Omental fat pad (tissue), 4 donors: ENCODE data around the gene NAV2. TPM values are rescaled to one million over a fixed set of nuclear protein-coding genes. Genes with fewer than 3 reads are reported as not detected.

Source experiments
- ATAC-seq: fragments of 150-250 bp; one replicate; pipeline ENCODE4 v1.9.1; 2016; ENCODE audit warnings: mild to moderate bottlenecking, moderate library complexity; ENCODE audit not compliant: low FRiP score
- DNase-seq: peaks from one replicate; pipeline ENCODE4 v3.0.0-alpha.2; 2019; ENCODE audit warnings: low spot score
- total RNA-seq, 4 donors: library from RNA; depleted of rRNA; stranded (reverse); fragments of >200 nt; gene quantifications; one replicate each; pipeline ENCODE4 v1.1.0, GENCODE V29; 2016
- TF ChIP-seq, protein P1 (sequence below), 3 donors: fragments of 450-650 bp; IDR thresholded peaks; one replicate each; pipeline ENCODE4 v1.5.1; 2016 to 2017; ENCODE audit warnings: antibody characterized with exemption in 3 of 3, mild to moderate bottlenecking in 3 of 3, moderate library complexity in 2 of 3

NAV2 gene
- total RNA-seq, 4 donors from 2014 or later, result 6.3 to 41.6 (median 13.0) TPM

DNA sequence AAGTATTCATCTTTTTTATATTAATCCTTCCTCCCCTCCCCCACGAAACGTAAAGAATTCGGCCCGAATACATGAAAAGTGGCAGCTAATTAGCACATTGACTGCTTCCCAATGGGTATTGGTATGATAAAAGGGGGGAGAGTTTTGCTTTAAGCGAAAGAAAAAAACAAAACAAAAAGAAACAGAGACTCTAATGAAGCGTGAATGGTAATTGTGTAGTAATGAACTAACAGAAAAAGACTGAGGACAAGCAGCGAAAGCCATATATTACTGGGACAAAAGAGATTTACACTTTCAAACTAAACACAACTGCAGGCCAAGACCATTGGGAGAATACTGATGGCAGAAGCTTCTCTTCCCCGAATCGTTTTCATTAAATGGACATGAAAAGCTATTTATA, 445.1 kb downstream of the NAV2 start:
- TF ChIP-seq, protein P1, sequence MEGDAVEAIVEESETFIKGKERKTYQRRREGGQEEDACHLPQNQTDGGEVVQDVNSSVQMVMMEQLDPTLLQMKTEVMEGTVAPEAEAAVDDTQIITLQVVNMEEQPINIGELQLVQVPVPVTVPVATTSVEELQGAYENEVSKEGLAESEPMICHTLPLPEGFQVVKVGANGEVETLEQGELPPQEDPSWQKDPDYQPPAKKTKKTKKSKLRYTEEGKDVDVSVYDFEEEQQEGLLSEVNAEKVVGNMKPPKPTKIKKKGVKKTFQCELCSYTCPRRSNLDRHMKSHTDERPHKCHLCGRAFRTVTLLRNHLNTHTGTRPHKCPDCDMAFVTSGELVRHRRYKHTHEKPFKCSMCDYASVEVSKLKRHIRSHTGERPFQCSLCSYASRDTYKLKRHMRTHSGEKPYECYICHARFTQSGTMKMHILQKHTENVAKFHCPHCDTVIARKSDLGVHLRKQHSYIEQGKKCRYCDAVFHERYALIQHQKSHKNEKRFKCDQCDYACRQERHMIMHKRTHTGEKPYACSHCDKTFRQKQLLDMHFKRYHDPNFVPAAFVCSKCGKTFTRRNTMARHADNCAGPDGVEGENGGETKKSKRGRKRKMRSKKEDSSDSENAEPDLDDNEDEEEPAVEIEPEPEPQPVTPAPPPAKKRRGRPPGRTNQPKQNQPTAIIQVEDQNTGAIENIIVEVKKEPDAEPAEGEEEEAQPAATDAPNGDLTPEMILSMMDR (IDR thresholded peaks at IDR 0.05), result no peak
- no peak for ATAC-seq
- DNase-seq, result no peak

DNA sequence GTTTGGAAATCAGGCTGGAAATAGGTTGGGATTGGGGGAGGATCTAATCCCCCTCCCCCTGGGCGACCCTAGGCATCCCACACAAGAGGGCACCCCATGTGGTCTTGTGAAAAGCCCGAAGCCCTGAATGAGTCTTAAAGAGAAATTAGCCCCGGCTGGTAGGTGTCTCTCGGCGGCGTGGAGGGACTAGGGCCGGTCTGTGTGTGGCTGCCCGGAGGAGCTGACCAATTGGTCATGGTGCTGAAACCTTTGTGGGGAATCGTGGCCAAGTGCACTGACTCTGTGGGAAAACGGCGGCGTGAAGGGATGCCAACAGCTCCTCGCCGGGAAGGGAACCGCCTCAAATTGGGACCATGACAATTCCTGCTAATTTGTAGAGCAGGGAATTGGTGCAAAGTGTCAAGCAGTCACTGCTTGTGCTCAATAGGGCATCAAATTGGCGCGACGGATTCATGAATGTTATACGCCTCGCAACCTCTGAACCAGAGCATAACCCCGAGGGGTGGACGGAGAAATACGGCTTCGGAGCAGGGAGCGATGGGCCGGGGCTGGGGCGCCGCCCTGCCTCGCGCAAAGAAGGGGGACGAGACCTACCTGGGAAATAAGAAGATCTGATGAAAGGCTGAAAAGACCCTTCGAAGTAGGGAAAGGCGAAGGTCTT, 446.1 kb downstream of the NAV2 start:
- no peak for DNase-seq
- TF ChIP-seq, protein P1 (IDR thresholded peaks at IDR 0.05), result no peak
- peak; percentile 58 for ATAC-seq

DNA sequence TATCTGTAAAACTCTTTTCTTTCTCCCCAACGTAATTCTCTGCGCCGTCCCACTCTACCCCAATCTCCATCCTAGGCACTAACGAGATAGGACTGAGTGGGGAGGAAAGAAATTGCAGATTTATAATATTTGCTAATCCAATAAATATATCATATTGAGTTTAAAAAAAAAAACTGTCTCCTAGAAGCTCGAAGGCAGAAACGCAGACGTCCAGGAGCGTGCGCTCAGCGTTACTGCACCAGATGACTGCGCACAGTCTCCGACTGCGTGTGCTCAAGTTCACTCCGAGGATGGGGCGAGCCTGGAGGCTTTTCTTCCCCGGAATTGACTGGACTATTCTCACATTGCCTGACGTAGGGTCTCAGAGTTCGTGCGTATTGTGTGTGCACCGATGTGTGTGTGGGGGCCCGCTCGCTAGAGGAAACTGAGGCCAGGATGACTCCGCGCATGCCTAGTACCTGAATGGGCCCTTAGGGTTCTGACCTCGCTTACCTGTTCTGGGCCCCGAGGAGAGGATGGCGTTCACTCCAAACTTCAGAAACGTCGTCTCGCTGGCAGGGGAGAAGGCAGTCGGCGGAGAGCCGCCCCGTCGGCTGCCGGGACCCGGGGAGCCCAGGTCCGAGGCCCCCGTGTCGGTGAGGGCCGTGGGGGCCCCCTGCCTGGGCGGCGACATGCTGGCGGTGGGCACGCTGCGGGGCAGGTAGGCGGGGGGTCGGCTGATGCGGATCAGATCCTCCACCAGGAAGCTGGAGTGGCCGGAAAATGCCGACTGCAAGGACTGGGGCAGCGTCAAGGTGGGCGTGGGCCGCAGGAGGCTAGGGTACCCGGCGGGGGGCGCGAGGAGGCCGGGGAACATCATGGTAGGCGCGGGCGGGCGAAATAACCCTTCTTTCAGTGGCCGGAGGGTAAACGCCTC, 447.1 kb downstream of the NAV2 start:
- ATAC-seq (no peak), DNase-seq (no peak)
- TF ChIP-seq, protein P1 (IDR thresholded peaks at IDR 0.05), result no peak

DNA sequence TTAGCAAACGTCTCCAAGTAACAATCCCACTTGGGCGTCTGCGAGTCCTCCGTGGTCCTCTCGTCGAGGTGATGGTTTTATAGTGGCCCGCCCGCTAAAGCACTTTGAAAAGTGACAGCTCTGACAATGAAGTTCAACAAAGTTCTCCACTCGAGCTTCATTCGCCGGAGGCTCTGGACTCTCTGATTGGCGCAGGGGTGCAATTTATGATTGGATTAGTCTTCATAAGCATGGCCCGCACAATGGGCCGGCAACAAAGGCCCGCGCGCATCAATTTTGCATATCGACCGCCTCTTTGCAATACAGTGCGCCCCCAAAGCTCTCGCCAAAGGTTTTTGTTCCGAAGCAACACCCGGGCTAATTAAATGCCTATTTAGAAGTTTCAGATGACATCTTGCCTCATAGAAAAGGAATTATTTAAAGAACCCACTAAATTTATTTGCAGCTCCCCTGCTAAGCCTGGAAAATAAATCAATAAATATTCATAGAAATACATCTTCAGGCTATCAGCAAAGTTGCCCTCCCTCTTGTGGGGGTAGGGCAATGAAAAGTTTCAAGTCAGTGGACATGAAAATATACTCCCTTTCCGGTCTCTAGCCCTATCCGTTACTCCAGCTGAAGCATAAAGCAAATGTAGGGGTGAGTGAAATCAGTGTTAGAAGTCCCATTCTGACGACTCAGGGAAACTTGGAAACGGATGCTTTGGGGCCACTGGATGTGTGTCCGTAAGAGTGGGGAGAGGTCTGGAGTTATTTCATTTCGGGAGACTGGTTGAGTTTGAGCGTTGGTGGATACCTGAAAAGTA, 448.0 kb downstream of the NAV2 start, which contains the start of gene DBX1:
DBX1 (minus strand) TSS at position 51 of the 805 bp plus-strand sequence. CDS start 151 bp downstream, outside the sequence.
- TF ChIP-seq, protein P1 (IDR thresholded peaks at IDR 0.05), result no peak
- no peak for ATAC-seq
- no peak for DNase-seq

DNA sequence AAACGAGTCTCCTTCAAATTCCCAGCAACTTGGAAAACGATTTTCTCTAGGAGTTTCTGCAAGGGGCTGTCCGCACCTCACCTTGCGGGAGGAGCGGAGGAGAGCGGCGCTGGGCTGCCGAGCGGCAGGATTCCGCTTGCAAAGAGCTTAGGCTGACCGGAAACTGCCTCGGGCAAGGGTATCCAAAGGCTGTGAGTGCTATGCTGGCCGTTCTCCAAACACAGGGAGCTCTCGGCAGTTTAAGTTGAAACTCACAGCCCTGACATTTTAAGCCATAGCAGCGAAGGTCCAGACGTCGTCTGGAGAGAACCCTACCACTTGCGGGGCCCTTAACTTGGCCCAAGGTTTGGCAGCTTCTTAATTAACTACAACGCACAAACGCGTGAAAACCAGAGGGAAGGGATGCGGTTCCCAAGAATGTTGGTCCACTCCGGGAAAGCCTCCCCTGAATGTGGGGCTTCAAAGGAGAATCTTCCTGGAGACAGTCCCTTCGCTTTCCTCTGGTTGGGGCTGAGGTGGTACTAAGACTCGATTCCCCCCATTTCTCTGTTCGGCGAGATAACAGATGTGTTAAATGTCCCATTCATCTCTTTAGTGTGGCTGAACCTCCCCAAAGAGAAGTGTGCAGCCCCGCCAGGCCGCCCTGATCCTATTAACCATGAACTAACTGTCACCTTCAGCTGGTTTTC, 448.7 kb downstream of the NAV2 start:
- TF ChIP-seq, protein P1 (IDR thresholded peaks at IDR 0.05), result no peak
- no peak for ATAC-seq
- no peak for DNase-seq
